Right lobe of liver (tissue), 6 donors: ENCODE measurements around the gene ZNF574. TPM values are rescaled to one million over a fixed set of nuclear protein-coding genes. Genes with fewer than 3 reads are reported as not detected.

Source experiments
- ATAC-seq, 4 donors: fragments of 200-7000 bp; cut with Tn5 transposase; one replicate each; pipeline ENCODE4 v1.9.1; 2020; ENCODE audit warnings: mild to moderate bottlenecking in 4 of 4, moderate library complexity in 4 of 4
- DNase-seq, 3 donors: peaks; one replicate each; pipeline ENCODE4 v3.0.0-alpha.2; 2020
- H3K27ac ChIP-seq, 3 donors: fragments of 200-600 bp; one replicate each; pipeline ENCODE4 v1.8.0; 2022
- H3K27me3 ChIP-seq, 2 donors: fragments of 200-600 bp; one replicate each; pipeline ENCODE4 v1.8.0; 2022
- H3K36me3 ChIP-seq, 4 donors: fragments of 200-600 bp; sonication (generic) in 1 of 4; one replicate each; pipeline versions ENCODE4 v1.5.1 to v1.8.0; 2017 to 2022; ENCODE audit warnings: control low read depth in 1 of 4
- H3K4me1 ChIP-seq, 4 donors: fragments of 200-600 bp; sonication (generic) in 1 of 4; one replicate each; pipeline versions ENCODE4 v1.5.1 to v1.8.0; 2017 to 2022; ENCODE audit warnings: control low read depth in 1 of 4
- H3K4me3 ChIP-seq, 3 donors: fragments of 200-600 bp; one replicate each; pipeline ENCODE4 v1.8.0; 2022
- H3K9me3 ChIP-seq, 4 donors: fragments of 200-600 bp; sonication (generic) in 1 of 4; one replicate each; pipeline versions ENCODE4 v1.5.1 to v1.8.0; 2017 to 2022; ENCODE audit warnings: control low read depth in 1 of 4
- POLR2A ChIP-seq: fragments of 450-650 bp; IDR thresholded peaks from one replicate; pipeline ENCODE4 v1.6.1; 2017; ENCODE audit warnings: antibody characterized with exemption, mild to moderate bottlenecking
- WGBS: methylation state at CpG from one replicate; pipeline ENCODE4 v1.1.6; 2018; ENCODE audit warnings: low coverage, low lambda C conversion rate; ENCODE audit not compliant: insufficient coverage; ENCODE audit errors: missing lambda C conversion rate; 5-methylcytosine and 5-hydroxymethylcytosine counted together
- intact Hi-C, 2 donors: fragments of 100-400 bp; cut with DNase I; formaldehyde crosslinking; loops; one replicate each; pipeline versions ENCODE4 v1.11.2 to v1.14.1; 2022
- total RNA-seq, 6 experiments: library from RNA; depleted of rRNA in 2 of 6; stranded (reverse); fragments of >200 nt in 2 of 6; fragmentation: NEBNext Ultra II Directional in 3 of 6; extraction: Animal tissue kit (Norgen Biotek cat#: 25700) in 3 of 6; gene quantifications; one replicate each; pipeline versions ENCODE4 v1.1.0 to v1.2.4, GENCODE V29; 2016 to 2023
- TF ChIP-seq, protein P1 (sequence below), 4 donors: fragments of 200-600 bp in 3 of 4; fragments of 450-650 bp in 1 of 4; IDR thresholded peaks; one replicate each; pipeline versions ENCODE4 v1.5.1 to v1.8.0; 2016 to 2022; ENCODE audit warnings: antibody characterized with exemption in 4 of 4, mild to moderate bottlenecking in 2 of 4
- donor health status: DM: no; HTN: yes; CAD: no.
- donor health status: DM: no; HTN: no; CAD: no.
- donor health status: DM: no; HTN: no; CAD: no.
- donor health status: DM: no; HTN: yes; CAD: no.
- donor health status: DM: no; HTN: yes; CAD: no.

Gene ZNF574
- total RNA-seq, 6 experiments from 2014 or later: 4.3 to 5.8 (median 4.7) TPM

DNA sequence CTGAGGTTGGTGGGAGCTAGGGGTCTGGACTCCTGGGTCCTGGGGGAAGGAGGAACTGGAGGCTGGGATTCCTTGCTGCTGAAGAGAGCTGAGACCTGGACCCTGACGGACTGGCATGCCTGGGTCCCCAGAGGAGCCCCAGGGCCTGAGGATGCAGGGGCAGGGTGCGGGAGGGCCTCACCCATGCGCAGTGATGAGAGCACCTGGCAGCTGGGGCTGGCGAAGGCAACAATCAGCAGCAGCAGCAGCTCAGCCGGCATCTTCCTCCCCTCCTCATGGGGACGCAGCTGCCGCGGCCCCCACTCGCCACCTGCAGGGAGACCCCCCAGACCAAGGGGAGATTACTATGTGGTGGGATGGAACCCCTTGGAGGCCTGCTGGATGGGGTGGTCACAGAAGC, 10.5 kb upstream of the ZNF574 start:
- H3K4me1 ChIP-seq: no peaks in the 10 kb centered on the region
- intact Hi-C loops: no loop called here
- H3K9me3 ChIP-seq: no peaks in the 10 kb centered on the region
- DNase-seq (no peak), ATAC-seq (no peak)
- WGBS: no CpG with 5 or more reads among the region's 9 CpGs
- no peak overlapping the region for H3K27ac ChIP-seq
- TF ChIP-seq POLR2A: no peak
- TF ChIP-seq, protein P1, sequence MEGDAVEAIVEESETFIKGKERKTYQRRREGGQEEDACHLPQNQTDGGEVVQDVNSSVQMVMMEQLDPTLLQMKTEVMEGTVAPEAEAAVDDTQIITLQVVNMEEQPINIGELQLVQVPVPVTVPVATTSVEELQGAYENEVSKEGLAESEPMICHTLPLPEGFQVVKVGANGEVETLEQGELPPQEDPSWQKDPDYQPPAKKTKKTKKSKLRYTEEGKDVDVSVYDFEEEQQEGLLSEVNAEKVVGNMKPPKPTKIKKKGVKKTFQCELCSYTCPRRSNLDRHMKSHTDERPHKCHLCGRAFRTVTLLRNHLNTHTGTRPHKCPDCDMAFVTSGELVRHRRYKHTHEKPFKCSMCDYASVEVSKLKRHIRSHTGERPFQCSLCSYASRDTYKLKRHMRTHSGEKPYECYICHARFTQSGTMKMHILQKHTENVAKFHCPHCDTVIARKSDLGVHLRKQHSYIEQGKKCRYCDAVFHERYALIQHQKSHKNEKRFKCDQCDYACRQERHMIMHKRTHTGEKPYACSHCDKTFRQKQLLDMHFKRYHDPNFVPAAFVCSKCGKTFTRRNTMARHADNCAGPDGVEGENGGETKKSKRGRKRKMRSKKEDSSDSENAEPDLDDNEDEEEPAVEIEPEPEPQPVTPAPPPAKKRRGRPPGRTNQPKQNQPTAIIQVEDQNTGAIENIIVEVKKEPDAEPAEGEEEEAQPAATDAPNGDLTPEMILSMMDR (IDR thresholded peaks at IDR 0.05): no peak
- no peaks in the 10 kb centered on the region for H3K36me3 ChIP-seq
- H3K27me3 ChIP-seq: no peaks in the 10 kb centered on the region
- H3K4me3 ChIP-seq: no peak overlapping the region

DNA sequence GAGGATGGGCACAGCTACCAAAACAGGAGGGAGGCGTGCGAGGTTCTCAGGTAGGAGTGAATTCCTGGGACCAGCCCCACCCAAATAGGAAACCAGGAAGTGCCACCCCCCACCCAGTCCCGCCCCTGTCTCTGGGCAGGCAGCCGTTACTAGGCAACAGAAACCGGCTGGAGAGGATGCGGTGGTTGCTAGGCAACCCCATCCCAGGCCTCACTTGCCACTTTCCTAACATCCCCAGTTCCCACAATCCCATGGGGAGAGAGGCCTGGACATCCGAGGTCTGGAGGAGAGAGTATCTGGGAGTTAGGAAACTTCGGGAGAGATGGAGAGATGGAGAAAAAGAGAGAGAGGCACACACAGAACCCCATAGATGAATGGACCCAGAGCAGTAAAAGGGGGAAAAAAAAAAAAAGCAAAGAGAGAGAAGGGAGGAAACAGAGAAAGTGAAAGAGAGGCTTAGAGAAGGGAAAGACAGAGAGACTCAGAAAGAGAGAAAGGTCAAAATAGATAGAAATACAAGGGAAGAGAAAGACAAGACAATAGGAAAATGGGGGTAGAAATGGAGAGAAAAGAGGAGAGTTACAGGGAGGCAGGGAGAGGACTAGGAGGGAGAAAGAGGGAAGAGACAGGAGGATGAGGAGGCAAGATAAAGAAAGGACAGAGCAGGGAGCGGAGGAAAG, 9.8 kb upstream of the ZNF574 start:
- Histone ChIP-seq H3K36me3 (no peaks in the 10 kb centered on the region), H3K9me3 (no peaks in the 10 kb centered on the region), H3K27ac (no peak overlapping the region), H3K27me3 (no peaks in the 10 kb centered on the region), H3K4me1 (no peaks in the 10 kb centered on the region), H3K4me3 (no peak overlapping the region)
- intact Hi-C loops: no loop called here
- no peak for ATAC-seq
- DNase-seq: no peak
- WGBS: 35% methylated on average over 6 of the region's 9 CpGs
- no peak for TF ChIP-seq POLR2A
- TF ChIP-seq, protein P1 (IDR thresholded peaks at IDR 0.05): no peak

DNA sequence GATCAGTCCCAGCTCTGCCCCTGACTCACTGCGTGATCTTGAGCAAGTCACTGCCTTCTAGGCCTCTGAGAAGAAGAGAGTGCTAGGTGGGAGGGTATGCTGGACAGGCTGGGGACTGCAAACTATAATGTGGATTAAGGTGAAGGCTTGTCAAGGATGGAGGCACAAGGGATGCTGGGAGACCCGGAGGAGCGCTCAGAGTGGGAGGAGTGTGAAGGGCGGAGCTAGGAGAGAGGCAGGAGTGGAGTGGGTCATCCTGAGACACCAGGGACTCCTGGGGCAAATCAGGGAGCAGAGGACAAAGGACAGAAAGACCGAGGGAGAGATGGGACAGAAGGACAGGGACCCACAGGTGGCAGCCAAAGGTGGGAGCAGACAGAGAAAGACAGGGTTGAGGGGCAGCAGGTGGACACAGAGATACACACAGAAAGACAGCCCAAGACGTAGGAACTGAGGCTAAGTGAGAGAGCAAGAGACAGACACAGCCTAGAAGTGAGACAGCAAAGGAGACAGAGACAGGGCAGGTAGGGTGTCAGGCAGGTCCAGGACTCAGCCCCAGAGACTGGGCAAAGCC, 8.6 kb upstream of the ZNF574 start:
- intact Hi-C loops: no loop called here
- no peaks in the 10 kb centered on the region for H3K4me1 ChIP-seq
- DNase-seq (no peak), ATAC-seq (no peak)
- H3K9me3 ChIP-seq: no peaks in the 10 kb centered on the region
- no peak overlapping the region for H3K27ac ChIP-seq
- no peaks in the 10 kb centered on the region for H3K27me3 ChIP-seq
- TF ChIP-seq POLR2A: no peak
- TF ChIP-seq, protein P1 (IDR thresholded peaks at IDR 0.05): no peak
- WGBS: 37% methylated on average over 5 of the region's 6 CpGs
- no peak overlapping the region for H3K4me3 ChIP-seq
- no peaks in the 10 kb centered on the region for H3K36me3 ChIP-seq

DNA sequence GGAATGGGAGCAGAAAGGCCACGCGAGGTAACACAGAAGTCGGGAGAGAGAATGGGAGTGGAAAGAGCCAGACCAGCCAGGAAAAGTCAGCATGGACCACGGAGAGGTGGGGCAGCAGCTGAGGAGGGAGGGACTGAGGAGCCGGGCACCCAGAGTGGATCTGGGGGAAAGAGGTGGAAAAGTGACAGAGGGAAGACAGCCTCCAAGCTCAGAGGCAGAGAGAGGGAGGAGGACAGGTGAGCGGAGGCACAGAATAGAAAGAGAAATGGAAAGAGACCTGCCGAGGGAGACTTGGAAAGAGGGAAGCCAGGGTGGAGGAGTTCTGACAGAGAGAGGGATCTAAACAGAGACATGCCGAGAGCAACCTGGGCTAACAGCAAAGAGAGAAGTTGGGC, 7.6 kb upstream of the ZNF574 start:
- TF ChIP-seq, protein P1 (IDR thresholded peaks at IDR 0.05): no peak
- TF ChIP-seq POLR2A: no peak
- WGBS: 18% methylated on average over 8 of the region's 8 CpGs
- Histone ChIP-seq H3K27ac (no peak overlapping the region), H3K4me3 (no peak overlapping the region), H3K27me3 (no peaks in the 10 kb centered on the region), H3K36me3 (no peaks in the 10 kb centered on the region), H3K4me1 (no peaks in the 10 kb centered on the region), H3K9me3 (no peaks in the 10 kb centered on the region)
- DNase-seq: no peak
- ATAC-seq: no peak
- intact Hi-C loops: no loop called here
